GM20000 (cell line): ENCODE data around the gene LCN1.

ENCODE experiments used
- DNase-seq: peaks from one replicate; pipeline ENCODE4 v3.0.0; 2012; ENCODE audit warnings: low spot score
- CTCF ChIP-seq: IDR thresholded peaks from 2 replicates; pipeline ENCODE4 v1.5.1; 2012; ENCODE audit warnings: mild to moderate bottlenecking, control low read depth; ENCODE audit errors: extremely low read depth, missing control alignments

The LCN1 gene

DNA sequence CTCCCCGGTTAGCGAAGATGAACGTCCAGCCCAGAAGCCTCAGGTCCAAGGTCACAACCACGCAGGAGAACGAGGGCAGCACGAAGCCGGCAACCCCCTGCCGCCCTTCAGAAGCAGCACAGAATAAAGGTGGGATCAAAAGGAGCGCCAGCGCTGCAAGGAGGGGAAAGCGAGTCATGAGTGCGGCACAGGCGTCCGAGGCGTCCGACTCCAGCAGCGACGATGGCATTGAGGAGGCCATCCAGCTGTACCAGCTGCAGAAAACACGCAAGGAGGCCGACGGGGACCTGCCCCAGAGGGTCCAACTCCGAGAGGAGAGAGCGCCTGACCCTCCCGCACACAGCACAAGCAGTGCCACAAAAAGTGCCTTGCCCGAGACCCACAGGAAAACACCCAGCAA, 35.9 kb upstream of the LCN1 start:
- TF ChIP-seq CTCF: no peak
- DNase-seq: no peak

DNA sequence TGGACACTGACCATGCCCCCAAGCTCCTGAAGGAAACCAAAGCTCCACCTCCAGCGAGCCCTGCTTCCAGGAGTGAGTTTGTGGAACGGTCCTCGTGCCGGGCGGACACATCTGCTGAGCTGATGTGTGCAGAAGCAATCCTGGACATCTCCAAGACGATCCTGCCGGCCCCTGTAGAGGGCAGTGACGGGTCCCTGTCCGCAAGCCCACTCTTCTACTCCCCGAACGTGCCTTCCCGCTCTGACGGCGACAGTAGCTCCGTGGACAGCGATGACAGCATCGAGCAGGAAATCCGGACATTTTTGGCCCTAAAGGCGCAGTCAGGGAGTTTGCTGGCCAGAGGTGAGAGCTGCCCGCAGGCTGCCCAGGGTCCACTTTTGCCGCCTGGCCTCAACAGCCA, 35.4 kb upstream of the LCN1 start:
- no peak for DNase-seq
- no peak for TF ChIP-seq CTCF

DNA sequence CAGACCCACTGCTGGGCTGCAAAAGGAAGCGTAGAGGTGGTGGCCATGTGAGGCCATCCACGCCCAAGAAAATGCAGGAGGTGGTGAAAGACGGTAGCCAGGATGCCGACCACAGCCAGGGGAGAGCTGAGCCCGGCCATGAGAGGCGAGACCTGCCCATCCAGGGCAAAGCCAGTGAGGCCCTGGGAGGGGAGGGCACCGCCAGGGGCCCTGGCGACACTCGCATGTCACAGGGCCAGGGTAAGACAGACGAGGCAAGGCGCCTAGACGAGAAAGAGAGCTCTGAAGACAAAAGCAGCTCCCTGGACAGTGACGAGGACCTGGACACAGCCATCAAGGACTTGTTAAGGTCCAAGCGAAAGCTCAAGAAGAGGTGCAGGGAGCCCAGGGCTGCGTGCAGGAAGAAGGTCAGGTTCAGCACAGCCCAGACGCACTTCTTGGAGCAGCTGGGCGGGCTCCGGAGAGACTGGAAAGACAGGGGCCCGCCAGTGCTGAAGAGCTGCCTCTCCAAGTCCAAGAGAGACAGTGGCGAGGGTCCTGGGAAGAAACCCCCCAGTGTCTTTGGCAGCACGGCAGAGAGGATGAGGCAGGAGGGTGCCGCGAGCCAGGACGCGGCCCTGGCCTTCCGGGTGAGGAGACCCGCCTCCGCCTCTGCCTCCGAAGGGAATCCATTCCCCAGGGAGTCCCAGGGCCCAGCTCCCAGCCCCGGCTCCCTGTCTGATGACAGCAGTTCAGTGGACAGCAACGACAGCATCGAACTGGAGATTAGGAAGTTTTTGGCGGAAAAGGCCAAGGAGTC, 34.8 kb upstream of the LCN1 start:
- DNase-seq: no peak
- TF ChIP-seq CTCF: no peak

- TF ChIP-seq CTCF: no peak
- DNase-seq: no peak
Observed at GRCh38 chr9:135487281-135488012, 33.8 kb upstream of the LCN1 start.

GRCh38 chr9:135488013-135488330, 33.3 kb upstream of the LCN1 start:
- no peak for DNase-seq
- TF ChIP-seq CTCF: no peak

GRCh38 chr9:135488527-135488926, 32.7 kb upstream of the LCN1 start:
- DNase-seq: no peak
- TF ChIP-seq CTCF: no peak

DNA sequence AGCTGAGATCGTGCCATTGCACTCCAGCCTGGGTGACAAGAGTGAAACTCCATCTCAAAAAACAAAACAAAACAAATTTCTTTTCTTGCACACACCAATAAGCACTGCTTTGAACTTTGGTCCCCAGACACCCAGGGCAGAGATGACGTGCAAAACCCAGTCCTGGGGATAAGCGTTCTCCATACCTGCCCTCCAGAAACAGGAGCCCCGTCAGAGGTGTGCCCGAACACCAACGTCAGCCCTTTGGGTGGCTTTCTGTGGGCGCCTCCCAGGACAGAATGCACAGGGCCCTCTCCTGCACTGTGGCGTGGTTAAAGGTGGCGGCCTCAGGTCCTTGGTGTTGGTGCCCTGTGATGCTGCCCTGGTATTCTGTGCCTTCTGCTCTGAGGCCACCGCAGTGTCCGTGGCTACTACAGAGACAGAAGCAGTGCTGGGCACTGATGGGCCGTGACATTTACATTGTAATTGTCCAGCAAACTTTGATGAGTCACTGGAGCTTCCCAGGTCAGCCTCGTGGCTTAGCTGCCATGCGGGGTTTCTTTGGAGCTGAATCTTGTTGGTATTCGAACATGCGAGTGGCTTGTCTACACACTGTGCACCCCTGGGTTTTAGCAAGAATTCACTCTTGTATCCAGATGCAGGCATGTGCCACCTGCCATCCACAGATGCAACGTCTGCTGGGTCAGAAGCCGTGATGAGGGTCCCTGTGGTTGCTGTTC, 31.9 kb upstream of the LCN1 start:
- no peak for DNase-seq
- TF ChIP-seq CTCF: no peak
